ENCODE results near the gene SLX9. TPM values are rescaled to one million over a fixed set of nuclear protein-coding genes. Genes with fewer than 3 reads are reported as not detected.
"Not testable (repeated sequence)": the region's sequence is repeated elsewhere in the genome, so short reads cannot be mapped to it uniquely, and the experiment has no call there.

Gene SLX9
- total RNA-seq, 1 donor from 2014 or later: 83.4 TPM

GRCh38 chr21:45018131-45019075 lies 78.6 kb downstream of the SLX9 start:
- Mint-ChIP-seq H3K4me3 (peak overlapping the region; percentile 69), H3K27ac (no peak overlapping the region), H3K4me1 (ENCODE audit: low read depth) (no peaks in the 10 kb centered on the region), H3K9me3 (peaks cover under 1% of the 10 kb centered on the region), H3K27me3 (ENCODE audit: insufficient read depth) (peaks cover 29% of the 10 kb centered on the region), H3K36me3 (ENCODE audit: low read depth) (no peaks in the 10 kb centered on the region)
- no peak for DNase-seq (ENCODE audit: low spot score)
- intact Hi-C loops (cut with micrococcal nuclease): no loop called here

- intact Hi-C loops (cut with micrococcal nuclease): no loop called here
- no peaks in the 10 kb centered on the region for H3K4me1 Mint-ChIP-seq (ENCODE audit: low read depth)
- DNase-seq (ENCODE audit: low spot score): no peak
- peaks cover 4% of the 10 kb centered on the region for H3K9me3 Mint-ChIP-seq
- H3K27me3 Mint-ChIP-seq (ENCODE audit: insufficient read depth): peaks cover 29% of the 10 kb centered on the region
- no peaks in the 10 kb centered on the region for H3K36me3 Mint-ChIP-seq (ENCODE audit: low read depth)
- no peak overlapping the region for H3K27ac Mint-ChIP-seq
- H3K4me3 Mint-ChIP-seq: no peak overlapping the region
Observed at GRCh38 chr21:45019076-45019886, 79.5 kb downstream of the SLX9 start.

GRCh38 chr21:45019887-45020537 lies 80.2 kb downstream of the SLX9 start:
- H3K27me3 Mint-ChIP-seq (ENCODE audit: insufficient read depth): peaks cover 29% of the 10 kb centered on the region
- no peak overlapping the region for H3K4me3 Mint-ChIP-seq
- no peak overlapping the region for H3K27ac Mint-ChIP-seq

GRCh38 chr21:45020629-45021427 lies 81.0 kb downstream of the SLX9 start:
- Mint-ChIP-seq H3K4me1 (ENCODE audit: low read depth) (no peaks in the 10 kb centered on the region), H3K27ac (no peak overlapping the region), H3K27me3 (ENCODE audit: insufficient read depth) (peaks cover 29% of the 10 kb centered on the region), H3K9me3 (peaks cover 4% of the 10 kb centered on the region), H3K4me3 (no peak overlapping the region), H3K36me3 (ENCODE audit: low read depth) (no peaks in the 10 kb centered on the region)
- no peak for DNase-seq (ENCODE audit: low spot score)
- intact Hi-C loops (cut with micrococcal nuclease): no loop called here

More at GRCh38 chr21:45019887-45020537, 80.2 kb downstream of the SLX9 start:
- intact Hi-C loops (cut with micrococcal nuclease): no loop called here
- no peaks in the 10 kb centered on the region for H3K36me3 Mint-ChIP-seq (ENCODE audit: low read depth)
- H3K9me3 Mint-ChIP-seq: peaks cover 4% of the 10 kb centered on the region
- no peaks in the 10 kb centered on the region for H3K4me1 Mint-ChIP-seq (ENCODE audit: low read depth)
- DNase-seq (ENCODE audit: low spot score): no peak

GRCh38 chr21:45021428-45022347 lies 81.9 kb downstream of the SLX9 start:
- Mint-ChIP-seq H3K27me3 (ENCODE audit: insufficient read depth) (peaks cover 23% of the 10 kb centered on the region), H3K36me3 (ENCODE audit: low read depth) (no peaks in the 10 kb centered on the region), H3K4me3 (no peak overlapping the region), H3K4me1 (ENCODE audit: low read depth) (no peaks in the 10 kb centered on the region), H3K9me3 (peaks cover 4% of the 10 kb centered on the region), H3K27ac (no peak overlapping the region)
- intact Hi-C loops (cut with micrococcal nuclease): no loop called here
- DNase-seq (ENCODE audit: low spot score): no peak

GRCh38 chr21:45022348-45022675 lies 82.5 kb downstream of the SLX9 start:
- Mint-ChIP-seq H3K27ac (no peak overlapping the region), H3K27me3 (ENCODE audit: insufficient read depth) (peaks cover 19% of the 10 kb centered on the region), H3K4me3 (no peak overlapping the region), H3K36me3 (ENCODE audit: low read depth) (no peaks in the 10 kb centered on the region), H3K4me1 (ENCODE audit: low read depth) (no peaks in the 10 kb centered on the region), H3K9me3 (peaks cover 4% of the 10 kb centered on the region)
- no peak for DNase-seq (ENCODE audit: low spot score)
- intact Hi-C loops (cut with micrococcal nuclease): no loop called here

- Mint-ChIP-seq H3K4me3 (no peak overlapping the region), H3K27me3 (ENCODE audit: insufficient read depth) (peaks cover 16% of the 10 kb centered on the region), H3K27ac (no peak overlapping the region), H3K9me3 (peaks cover 4% of the 10 kb centered on the region), H3K4me1 (ENCODE audit: low read depth) (no peaks in the 10 kb centered on the region), H3K36me3 (ENCODE audit: low read depth) (no peaks in the 10 kb centered on the region)
- DNase-seq (ENCODE audit: low spot score): no peak
- intact Hi-C loops (cut with micrococcal nuclease): no loop called here
Observed at GRCh38 chr21:45022736-45023135, 82.9 kb downstream of the SLX9 start.

GRCh38 chr21:45024516-45024915 lies 84.7 kb downstream of the SLX9 start:
- H3K27me3 Mint-ChIP-seq (ENCODE audit: insufficient read depth): peaks cover 12% of the 10 kb centered on the region
- H3K4me1 Mint-ChIP-seq (ENCODE audit: low read depth); H3K4me3 Mint-ChIP-seq; DNase-seq (ENCODE audit: low spot score); H3K27ac Mint-ChIP-seq; H3K9me3 Mint-ChIP-seq; H3K36me3 Mint-ChIP-seq (ENCODE audit: low read depth); intact Hi-C loops (cut with micrococcal nuclease): not testable (repeated sequence)

GRCh38 chr21:45026066-45026745 lies 86.4 kb downstream of the SLX9 start:
- no peak overlapping the region for H3K4me3 Mint-ChIP-seq
- H3K27ac Mint-ChIP-seq: no peak overlapping the region
- DNase-seq (ENCODE audit: low spot score): no peak
- no peaks in the 10 kb centered on the region for H3K4me1 Mint-ChIP-seq (ENCODE audit: low read depth)
- peaks cover 11% of the 10 kb centered on the region for H3K27me3 Mint-ChIP-seq (ENCODE audit: insufficient read depth)
- H3K9me3 Mint-ChIP-seq: peaks cover 4% of the 10 kb centered on the region
- intact Hi-C loops (cut with micrococcal nuclease): no loop called here
- no peaks in the 10 kb centered on the region for H3K36me3 Mint-ChIP-seq (ENCODE audit: low read depth)
